GM12878 (cell line): ENCODE data around the gene RAP1GAP. TPM values are rescaled to one million over a fixed set of nuclear protein-coding genes. Genes with fewer than 3 reads are reported as not detected.

Experiments
- ATAC-seq: fragments of 200-7000 bp; cut with Tn5 transposase; 3 replicates; pipeline ENCODE4 v1.9.1; 2020; ENCODE audit warnings: mild to moderate bottlenecking, moderate library complexity
- BruUV-seq: library from RNA; stranded (reverse); fragments of 400-500 nt; replicated peaks from 2 replicates; lab custom pipeline; 2021; lab: Mats Ljungman, UMichigan
- CTCF ChIA-PET: fragments of 300-600 bp; sonication (Branson Sonifier 250); formaldehyde crosslinking; extraction: SDS; loops from one replicate; lab custom pipeline; 2021; ENCODE audit warnings: inconsistent platforms; lab: Yijun Ruan, JAX
- POLR2A ChIA-PET: fragments of 350-600 bp; formaldehyde crosslinking; extraction: SDS; loops from one replicate; lab custom pipeline; 2021; ENCODE audit warnings: inconsistent platforms; lab: Charles Lee
- RAD21 ChIA-PET: fragments of 300-600 bp; sonication (Branson Sonifier 250); formaldehyde crosslinking; loops from one replicate; lab custom pipeline; 2023; ENCODE audit warnings: antibody characterized with exemption; ENCODE audit not compliant: unreplicated experiment; lab: Charles Lee
- SMC1A ChIA-PET: fragments of 300-600 bp; sonication (Branson Sonifier 250); formaldehyde crosslinking; loops from one replicate; lab custom pipeline; 2023; ENCODE audit not compliant: unreplicated experiment, uncharacterized antibody; lab: Charles Lee
- DNase-seq: peaks from one replicate; pipeline ENCODE4 v3.0.0-alpha.2; 2011; ENCODE audit warnings: low read depth, low spot score
- FAIRE-seq: peaks from 3 replicates; lab custom pipeline; 2011; peaks lifted over from hg19 to GRCh38; lab: Jason Lieb, UNC
- H2AFZ ChIP-seq: 2 replicates; pipeline ENCODE4 v1.6.0; 2011; ENCODE audit warnings: low read depth, low read length, control low read depth; ENCODE audit not compliant: control insufficient read depth
- H3K27ac ChIP-seq: 2 replicates; pipeline ENCODE4 v1.5.1; 2011; ENCODE audit warnings: control low read depth; ENCODE audit not compliant: control insufficient read depth, insufficient read depth
- H3K27me3 ChIP-seq, 2 experiments: replicated peaks in 1 of 2; 2 replicates each; pipeline versions ENCODE4 v1.6.0 to v1.6.1; 2011; ENCODE audit warnings: low read length in 1 of 2; ENCODE audit not compliant: control insufficient read depth in 2 of 2, insufficient read depth in 2 of 2
- H3K36me3 ChIP-seq, 2 experiments: 2 replicates each; pipeline ENCODE4 v1.5.1; 2011; ENCODE audit warnings: low read length in 1 of 2; ENCODE audit not compliant: control insufficient read depth in 2 of 2, insufficient read depth in 2 of 2
- H3K4me1 ChIP-seq: 2 replicates; pipeline ENCODE4 v1.6.1; 2011; ENCODE audit warnings: mild to moderate bottlenecking, low read length, moderate library complexity, mixed read lengths; ENCODE audit not compliant: control insufficient read depth, insufficient read depth
- H3K4me2 ChIP-seq: 2 replicates; pipeline ENCODE4 v1.6.0; 2011; ENCODE audit warnings: control low read depth; ENCODE audit not compliant: control insufficient read depth, insufficient read depth
- H3K4me3 ChIP-seq: fragments of 200-600 bp; sonication (generic); 2 replicates; pipeline ENCODE4 v1.5.1; 2016
- H3K79me2 ChIP-seq: 2 replicates; pipeline ENCODE4 v1.6.0; 2011; ENCODE audit warnings: low read length; ENCODE audit not compliant: control insufficient read depth, insufficient read depth
- H3K9ac ChIP-seq: 2 replicates; pipeline ENCODE4 v1.8.0; 2011; ENCODE audit warnings: low read length, control low read depth, mixed read lengths; ENCODE audit not compliant: control insufficient read depth, insufficient read depth
- H3K9me3 ChIP-seq: replicated peaks from 3 replicates; pipeline ENCODE4 v1.5.1; 2011; ENCODE audit warnings: mild to moderate bottlenecking, low read length; ENCODE audit not compliant: control insufficient read depth, insufficient read depth
- H4K20me1 ChIP-seq: 2 replicates; pipeline ENCODE4 v1.6.0; 2011; ENCODE audit not compliant: control insufficient read depth, insufficient read depth
- ATF7 ChIP-seq: fragments of 450-650 bp; IDR thresholded peaks from 2 replicates; pipeline ENCODE4 v1.6.1; 2016; ENCODE audit warnings: low read depth, mild to moderate bottlenecking
- CBFB ChIP-seq: IDR thresholded peaks from 2 replicates; pipeline ENCODE4 v1.6.1; 2016; ENCODE audit warnings: antibody characterized with exemption, low read depth
- EGR1 ChIP-seq, 2 experiments: IDR thresholded peaks; 1 replicate in 1 of 2; 2 replicates in 1 of 2; pipeline ENCODE4 v1.6.1; 2011 to 2012; ENCODE audit warnings: low read depth in 2 of 2, low read length in 2 of 2, borderline replicate concordance in 1 of 2, mild to moderate bottlenecking in 1 of 2, moderate library complexity in 1 of 2
- ETV6 ChIP-seq, 2 experiments: fragments of 450-650 bp in 1 of 2; IDR thresholded peaks in 1 of 2; conservative IDR thresholded peaks in 1 of 2; 2 replicates each; pipeline ENCODE4 v1.6.1; 2014; ENCODE audit warnings: antibody characterized with exemption in 1 of 2, borderline replicate concordance in 1 of 2, low read depth in 1 of 2, mild to moderate bottlenecking in 1 of 2, moderate library complexity in 1 of 2
- KLF5 ChIP-seq: fragments of 450-650 bp; IDR thresholded peaks from 2 replicates; pipeline ENCODE4 v1.6.1; 2014; ENCODE audit warnings: mild to moderate bottlenecking; ENCODE audit not compliant: partially characterized antibody
- NFYA ChIP-seq: IDR thresholded peaks from 2 replicates; pipeline ENCODE4 v1.6.1; 2011; ENCODE audit warnings: low read depth, mild to moderate bottlenecking, low read length, improper control_type of control experiment, borderline replicate concordance
- SKIL ChIP-seq: fragments of 450-650 bp; IDR thresholded peaks from 2 replicates; pipeline ENCODE4 v1.6.1; 2017; ENCODE audit warnings: mild to moderate bottlenecking, low read depth, inconsistent platforms; ENCODE audit not compliant: poor library complexity, severe bottlenecking
- STAT1 ChIP-seq: fragments of 450-650 bp; conservative IDR thresholded peaks from 2 replicates; pipeline ENCODE4 v1.6.1; 2014; ENCODE audit warnings: antibody characterized with exemption, mild to moderate bottlenecking
- STAT3 ChIP-seq: IDR thresholded peaks from 2 replicates; pipeline ENCODE4 v1.6.1; 2011; ENCODE audit warnings: low read depth, low read length, improper control_type of control experiment
- ZNF207 ChIP-seq: fragments of 450-650 bp; IDR thresholded peaks from 2 replicates; pipeline ENCODE4 v1.6.1; 2014; ENCODE audit warnings: antibody characterized with exemption, mild to moderate bottlenecking, borderline replicate concordance
- ZNF217 ChIP-seq: fragments of 450-650 bp; IDR thresholded peaks from 2 replicates; pipeline ENCODE4 v1.6.1; 2017; ENCODE audit warnings: antibody characterized with exemption, mild to moderate bottlenecking
- ZSCAN29 ChIP-seq: fragments of 450-650 bp; IDR thresholded peaks from 2 replicates; pipeline ENCODE4 v1.6.1; 2017; ENCODE audit warnings: mild to moderate bottlenecking, moderate library complexity
- WGBS: methylation state at CpG from one replicate; pipeline ENCODE4 v1.1.6; 2016; ENCODE audit warnings: low lambda C conversion rate; ENCODE audit not compliant: insufficient replicate concordance, insufficient coverage; ENCODE audit errors: missing lambda C conversion rate; 5-methylcytosine and 5-hydroxymethylcytosine counted together
- in situ Hi-C: fragments of 300-500 bp; cut with MboI; formaldehyde crosslinking; loops from 9 replicates; pipeline ENCODE4 v1.14.3; 2018; ENCODE audit warnings: mixed read lengths
- intact Hi-C: fragments of 100-400 bp; cut with micrococcal nuclease; formaldehyde crosslinking; loops from one replicate; pipeline ENCODE4 v1.14.2; 2022; ENCODE audit not compliant: unreplicated experiment
- polyA plus RNA-seq, 11 experiments: library from polyadenylated mRNA; depleted of rRNA in 4 of 11; unstranded in 6 of 11; stranded (reverse) in 5 of 11; fragments of >200 nt; fragmentation: Nextera tagmentation in 4 of 11; fragmentation: Illumina TruSeq in 1 of 11; extraction: Ambion mirVana in 4 of 11; extraction: Trizol in 1 of 11; gene quantifications; 1 replicate in 1 of 11; 2 replicates in 10 of 11; pipeline versions ENCODE4 v1.2.1 to v1.2.3, GENCODE V29; 2011 to 2016; ENCODE audit warnings: inconsistent platforms in 2 of 11, missing spikeins in 2 of 11, low read depth in 1 of 11
- total RNA-seq, 4 experiments: library from RNA; depleted of rRNA in 3 of 4; stranded (reverse); fragments of >200 nt in 3 of 4; fragmentation: Illumina TruSeq in 1 of 4; extraction: Trizol in 1 of 4; gene quantifications; 2 replicates each; pipeline versions ENCODE4 v1.2.1 to v1.2.3, GENCODE V29; 2013 to 2021
- TF ChIP-seq, protein P1 (sequence below): IDR thresholded peaks from 2 replicates; pipeline ENCODE4 v1.6.1; 2011; ENCODE audit warnings: borderline replicate concordance, low read depth, mild to moderate bottlenecking, moderate library complexity, low read length; ENCODE audit not compliant: insufficient read depth, poor library complexity, severe bottlenecking

RAP1GAP gene
- total and polyA plus RNA-seq, 10 of the 15 experiments (the other 5 are each of a cell fraction or from before 2014, with no cell fraction given): 0.04 to 0.96 (median 0.09) TPM; not detected in 3

GRCh38 chr1:21598904-21599303, 70.3 kb downstream of the RAP1GAP start:
- no TSS peak for BruUV-seq
- ChIA-PET CTCF (no interaction called here), SMC1A (no interaction called here), POLR2A (interaction anchor here (0.5 kb wide), 1 partner anchor 405 kb away, joined by 3 read pairs; no protein-coding TSS in a partner anchor), RAD21 (no interaction called here)
- H3K4me2 ChIP-seq: no peak overlapping the region
- H3K4me1 ChIP-seq: no peaks in the 10 kb centered on the region
- FAIRE-seq: no peak
- no peaks in the 10 kb centered on the region for H3K79me2 ChIP-seq
- ATAC-seq: no peak
- no peak for DNase-seq
- no peaks in the 10 kb centered on the region for H4K20me1 ChIP-seq
- 15% methylated on average over 8 of the region's 8 CpGs for WGBS
- H3K9me3 ChIP-seq: no peaks in the 10 kb centered on the region
- H2AFZ ChIP-seq: no peak overlapping the region
- no peaks in the 10 kb centered on the region for H3K27me3 ChIP-seq
- no peaks in the 10 kb centered on the region for H3K36me3 ChIP-seq
- no peak overlapping the region for H3K4me3 ChIP-seq
- in situ Hi-C loops (no loop called here), intact Hi-C loops (no loop called here)
- H3K27ac ChIP-seq: no peak overlapping the region
- TF ChIP-seq ZSCAN29 (no peak), STAT3 (no peak), CBFB (no peak), EGR1 (IDR thresholded peaks at IDR 0.05; ENCODE audit: borderline replicate concordance in 1 of 2, low read depth in 2 of 2, low read length in 2 of 2) (no peak), NFYA (no peak), ZNF207 (no peak), KLF5 (no peak), ZNF217 (no peak), ATF7 (no peak), STAT1 (no peak), SKIL (no peak), ETV6 (conservative IDR thresholded peaks at IDR 0.05 in 1 of 2, IDR thresholded peaks at IDR 0.05 in 1 of 2; ENCODE audit: borderline replicate concordance in 1 of 2, low read depth in 1 of 2) (no peak)
- TF ChIP-seq, protein P1, sequence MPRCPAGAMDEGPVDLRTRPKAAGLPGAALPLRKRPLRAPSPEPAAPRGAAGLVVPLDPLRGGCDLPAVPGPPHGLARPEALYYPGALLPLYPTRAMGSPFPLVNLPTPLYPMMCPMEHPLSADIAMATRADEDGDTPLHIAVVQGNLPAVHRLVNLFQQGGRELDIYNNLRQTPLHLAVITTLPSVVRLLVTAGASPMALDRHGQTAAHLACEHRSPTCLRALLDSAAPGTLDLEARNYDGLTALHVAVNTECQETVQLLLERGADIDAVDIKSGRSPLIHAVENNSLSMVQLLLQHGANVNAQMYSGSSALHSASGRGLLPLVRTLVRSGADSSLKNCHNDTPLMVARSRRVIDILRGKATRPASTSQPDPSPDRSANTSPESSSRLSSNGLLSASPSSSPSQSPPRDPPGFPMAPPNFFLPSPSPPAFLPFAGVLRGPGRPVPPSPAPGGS: no peak
- no peak overlapping the region for H3K9ac ChIP-seq
